Measurements from ENCODE around the gene PNLIPRP1.

PNLIPRP1 gene

DNA sequence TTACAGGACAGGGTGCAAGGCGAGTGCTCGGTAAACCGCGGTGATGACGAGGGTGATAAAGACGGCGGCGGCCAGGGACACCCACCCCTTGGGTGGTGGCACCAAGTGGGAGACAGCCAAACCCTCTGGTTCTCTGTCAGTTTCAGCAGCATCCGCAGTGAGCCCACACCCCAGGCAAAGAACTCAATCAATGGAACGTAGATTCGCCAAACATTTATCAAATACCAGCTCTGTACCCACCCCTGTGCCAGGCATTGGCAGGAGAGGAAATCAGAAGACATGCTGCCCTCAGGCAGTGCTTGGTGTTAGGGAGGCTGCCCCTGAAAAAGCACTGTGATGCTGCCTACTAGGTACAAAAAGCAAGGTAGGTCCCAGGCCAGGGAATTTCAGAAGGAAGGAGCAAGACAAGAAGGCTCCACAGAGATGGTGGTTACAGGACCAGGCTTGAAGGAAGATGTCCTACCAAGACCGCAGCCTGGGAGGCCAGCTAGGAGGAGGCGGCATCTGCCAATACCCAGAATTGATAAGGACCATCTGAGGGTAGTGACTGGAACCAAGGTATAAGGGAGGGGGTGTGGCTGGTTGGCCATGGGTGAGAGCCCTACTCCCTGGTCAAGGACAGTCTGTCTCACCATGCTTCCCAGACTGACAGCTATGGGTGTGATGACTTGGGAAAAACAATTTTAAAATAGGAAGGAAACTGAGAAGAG is 19.8 kb downstream of the PNLIPRP1 start:
- Histone ChIP-seq H3K4me1 (ENCODE audit: insufficient read depth, insufficient read length) (peaks cover 4% of the 10 kb centered on the region), H3K9me3 (ENCODE audit: insufficient read depth, low read length) (0 out of 2 replicates have a peak, but pooled peaks cover 4% of the 10 kb centered on the region), H3K4me3 (ENCODE audit: insufficient read length, low read depth) (no peak overlapping the region), H3K27me3 (ENCODE audit: insufficient read depth, insufficient read length) (peaks cover 16% of the 10 kb centered on the region), H3K9ac (ENCODE audit: insufficient read length, low read depth) (no peak overlapping the region), H3K36me3 (ENCODE audit: insufficient read depth, insufficient read length, low read length) (no peaks in the 10 kb centered on the region)
- TF ChIP-seq SUZ12 (IDR thresholded peaks at IDR 0.05; ENCODE audit: extremely low read depth, insufficient read depth, insufficient read length) (no peak), ZNF274 (IDR thresholded peaks at IDR 0.05; ENCODE audit: low read depth, low read length) (no peak), YY1 (IDR thresholded peaks at IDR 0.05; ENCODE audit: insufficient read depth, insufficient read length) (no peak)
- no peak for DNase-seq (ENCODE audit: low read depth, low spot score)

DNA sequence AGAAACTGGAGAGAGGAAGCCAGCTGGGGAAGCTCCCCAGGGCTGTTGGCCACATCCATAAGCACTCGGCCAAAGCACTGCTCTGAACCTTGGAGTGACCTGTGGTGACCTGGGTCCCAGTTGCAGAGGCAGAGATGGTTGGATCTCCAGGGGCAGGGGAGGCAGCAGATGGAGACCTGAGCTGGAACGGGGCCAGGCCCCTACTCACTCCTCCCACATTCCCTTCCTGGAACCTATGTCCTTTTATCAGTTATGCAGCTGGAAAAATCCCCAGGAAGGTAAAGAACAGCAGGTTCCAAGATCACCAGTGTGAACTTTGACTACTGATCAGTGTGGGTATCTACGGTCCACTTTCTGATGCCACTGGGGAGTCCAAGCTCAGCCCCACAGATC is 20.4 kb downstream of the PNLIPRP1 start:
- Histone ChIP-seq H3K36me3 (ENCODE audit: insufficient read depth, insufficient read length, low read length) (no peaks in the 10 kb centered on the region), H3K9me3 (ENCODE audit: insufficient read depth, low read length) (0 out of 2 replicates have a peak, but pooled peaks cover 4% of the 10 kb centered on the region), H3K4me1 (ENCODE audit: insufficient read depth, insufficient read length) (peaks cover 4% of the 10 kb centered on the region), H3K4me3 (ENCODE audit: insufficient read length, low read depth) (no peak overlapping the region), H3K9ac (ENCODE audit: insufficient read length, low read depth) (no peak overlapping the region), H3K27me3 (ENCODE audit: insufficient read depth, insufficient read length) (peaks cover 16% of the 10 kb centered on the region)
- TF ChIP-seq SUZ12 (IDR thresholded peaks at IDR 0.05; ENCODE audit: extremely low read depth, insufficient read depth, insufficient read length) (no peak), ZNF274 (IDR thresholded peaks at IDR 0.05; ENCODE audit: low read depth, low read length) (no peak), YY1 (IDR thresholded peaks at IDR 0.05; ENCODE audit: insufficient read depth, insufficient read length) (no peak)
- no peak for DNase-seq (ENCODE audit: low read depth, low spot score)

DNA sequence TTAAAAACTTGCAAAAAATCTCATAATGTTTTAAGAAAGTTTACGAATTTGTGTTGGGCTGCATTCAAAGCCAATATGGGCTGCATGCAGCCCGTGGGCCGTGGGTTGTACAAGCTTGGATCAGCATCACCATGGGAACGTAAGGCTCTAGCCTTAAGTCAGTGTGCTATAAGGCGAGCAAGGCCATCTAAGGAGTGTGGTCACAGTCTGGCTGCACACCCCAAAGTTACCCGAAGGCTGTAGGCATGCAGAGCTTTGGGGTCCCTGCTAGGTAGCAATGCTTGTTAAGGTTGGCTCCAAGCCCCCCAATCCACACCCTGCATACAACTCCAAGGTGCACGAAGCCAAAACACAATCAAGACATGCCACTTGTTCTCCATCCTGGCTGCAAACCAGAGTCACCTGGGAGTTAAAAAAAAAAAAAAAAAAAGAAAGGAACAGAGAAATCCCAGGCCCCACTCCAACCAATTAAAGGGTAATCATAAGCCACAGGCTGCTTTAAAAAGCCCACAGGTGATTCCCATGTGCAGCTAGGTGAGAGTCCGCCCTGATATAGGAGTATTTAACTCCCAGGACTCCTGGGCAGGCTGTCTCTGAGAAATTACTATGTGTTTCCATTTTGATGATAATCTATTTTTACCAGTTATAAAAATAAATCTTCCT is 21.5 kb downstream of the PNLIPRP1 start:
- Histone ChIP-seq H3K4me1 (ENCODE audit: insufficient read depth, insufficient read length) (peaks cover 4% of the 10 kb centered on the region), H3K36me3 (ENCODE audit: insufficient read depth, insufficient read length, low read length) (no peaks in the 10 kb centered on the region), H3K4me3 (ENCODE audit: insufficient read length, low read depth) (no peak overlapping the region), H3K27me3 (ENCODE audit: insufficient read depth, insufficient read length) (peaks cover 16% of the 10 kb centered on the region), H3K9ac (ENCODE audit: insufficient read length, low read depth) (no peak overlapping the region), H3K9me3 (ENCODE audit: insufficient read depth, low read length) (0 out of 2 replicates have a peak, but pooled peaks cover 4% of the 10 kb centered on the region)
- no peak for DNase-seq (ENCODE audit: low read depth, low spot score)
- no peak for TF ChIP-seq ZNF274 (IDR thresholded peaks at IDR 0.05; ENCODE audit: low read depth, low read length)
- TF ChIP-seq YY1 (IDR thresholded peaks at IDR 0.05; ENCODE audit: insufficient read depth, insufficient read length): no peak
- no peak for TF ChIP-seq SUZ12 (IDR thresholded peaks at IDR 0.05; ENCODE audit: extremely low read depth, insufficient read depth, insufficient read length)

DNA sequence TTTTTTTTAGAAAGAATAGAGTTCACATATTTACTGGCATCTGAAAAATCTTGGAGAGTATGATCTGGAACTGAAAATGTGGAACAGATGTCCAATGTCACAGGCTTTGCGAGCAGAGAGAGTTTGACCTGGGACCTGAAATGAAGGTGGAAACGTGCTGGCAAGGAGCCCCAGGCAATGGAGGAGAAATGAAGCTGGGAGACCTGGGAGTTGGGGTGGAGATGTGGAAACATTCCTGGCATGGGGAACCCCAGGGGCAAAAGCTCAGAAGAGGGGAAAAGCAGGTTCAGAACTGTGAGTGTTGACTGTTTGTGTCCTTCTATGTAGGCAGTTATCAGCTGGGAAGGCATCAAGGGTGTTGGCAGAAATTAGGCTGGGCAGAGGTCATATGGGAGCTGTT is 22.7 kb downstream of the PNLIPRP1 start:
- peaks cover 10% of the 10 kb centered on the region for H3K27me3 ChIP-seq (ENCODE audit: insufficient read depth, insufficient read length)

DNA sequence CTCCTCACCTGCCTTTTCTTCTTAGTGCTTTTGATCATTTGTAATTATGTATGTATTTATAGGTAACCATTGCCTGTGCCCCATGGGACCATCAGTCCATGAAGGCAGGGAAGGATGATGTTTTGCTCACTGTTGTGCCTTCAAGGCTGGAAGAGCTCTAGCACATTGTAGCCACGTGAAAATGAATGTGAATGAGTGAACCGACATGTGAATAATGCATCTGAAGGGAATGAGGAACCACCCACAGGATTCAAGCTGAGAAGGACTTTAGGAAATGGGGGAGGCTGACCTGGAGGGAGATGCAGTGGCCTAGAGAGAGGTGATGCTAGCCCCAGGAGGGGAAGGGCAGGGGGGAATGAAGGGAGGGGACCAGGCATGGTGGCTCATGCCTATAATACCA is 24.0 kb downstream of the PNLIPRP1 start:
- TF ChIP-seq YY1 (IDR thresholded peaks at IDR 0.05; ENCODE audit: insufficient read depth, insufficient read length) (no peak), ZNF274 (IDR thresholded peaks at IDR 0.05; ENCODE audit: low read depth, low read length) (no peak), SUZ12 (IDR thresholded peaks at IDR 0.05; ENCODE audit: extremely low read depth, insufficient read depth, insufficient read length) (no peak)
- DNase-seq (ENCODE audit: low read depth, low spot score): no peak
- H3K9me3 ChIP-seq (ENCODE audit: insufficient read depth, low read length): 0 out of 2 replicates have a peak, but pooled peaks cover 4% of the 10 kb centered on the region
- H3K4me1 ChIP-seq (ENCODE audit: insufficient read depth, insufficient read length): peaks cover 2% of the 10 kb centered on the region
- H3K27me3 ChIP-seq (ENCODE audit: insufficient read depth, insufficient read length): no peaks in the 10 kb centered on the region
- H3K36me3 ChIP-seq (ENCODE audit: insufficient read depth, insufficient read length, low read length): no peaks in the 10 kb centered on the region
- H3K4me3 ChIP-seq (ENCODE audit: insufficient read length, low read depth): no peak overlapping the region
- no peak overlapping the region for H3K9ac ChIP-seq (ENCODE audit: insufficient read length, low read depth)

More for the DNA sequence above, 22.7 kb downstream of the PNLIPRP1 start:
- DNase-seq (ENCODE audit: low read depth, low spot score): no peak
- peaks cover 2% of the 10 kb centered on the region for H3K4me1 ChIP-seq (ENCODE audit: insufficient read depth, insufficient read length)
- no peak overlapping the region for H3K4me3 ChIP-seq (ENCODE audit: insufficient read length, low read depth)
- H3K9ac ChIP-seq (ENCODE audit: insufficient read length, low read depth): no peak overlapping the region
- H3K36me3 ChIP-seq (ENCODE audit: insufficient read depth, insufficient read length, low read length): no peaks in the 10 kb centered on the region
- no peak for TF ChIP-seq ZNF274 (IDR thresholded peaks at IDR 0.05; ENCODE audit: low read depth, low read length)
- 0 out of 2 replicates have a peak, but pooled peaks cover 4% of the 10 kb centered on the region for H3K9me3 ChIP-seq (ENCODE audit: insufficient read depth, low read length)

DNA sequence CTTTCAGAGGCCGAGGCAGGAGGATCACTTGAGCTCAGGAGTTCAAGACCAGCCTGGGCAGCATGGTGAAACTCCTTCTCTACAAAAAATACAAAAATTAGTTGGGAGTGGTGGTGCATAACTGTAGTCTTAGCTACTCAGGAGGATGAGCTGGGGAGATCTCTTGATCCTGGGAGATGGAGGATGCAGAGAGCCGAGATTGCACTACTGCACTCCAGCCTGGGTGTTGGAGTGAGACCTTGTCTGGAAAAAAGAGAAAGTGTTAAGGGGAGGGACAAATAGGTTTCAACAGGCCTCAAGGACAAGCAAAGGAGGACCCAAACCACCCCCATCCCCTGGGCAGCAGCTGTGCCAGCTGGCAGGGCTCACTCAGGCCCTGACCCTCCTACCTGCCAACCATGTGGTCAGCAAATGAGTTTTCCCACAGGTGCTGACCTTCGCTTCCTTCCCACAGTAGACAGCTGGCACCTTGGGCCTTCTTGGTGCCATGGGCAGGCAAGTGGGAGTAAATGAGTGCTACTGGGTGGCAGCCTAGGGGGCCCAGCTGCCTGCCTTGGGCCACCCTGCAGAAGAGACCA is 24.5 kb downstream of the PNLIPRP1 start:
- TF ChIP-seq ZNF274 (IDR thresholded peaks at IDR 0.05; ENCODE audit: low read depth, low read length): no peak
- no peak for TF ChIP-seq SUZ12 (IDR thresholded peaks at IDR 0.05; ENCODE audit: extremely low read depth, insufficient read depth, insufficient read length)
- Histone ChIP-seq H3K9ac (ENCODE audit: insufficient read length, low read depth) (no peak overlapping the region), H3K4me3 (ENCODE audit: insufficient read length, low read depth) (no peak overlapping the region), H3K4me1 (ENCODE audit: insufficient read depth, insufficient read length) (peaks cover under 1% of the 10 kb centered on the region), H3K9me3 (ENCODE audit: insufficient read depth, low read length) (0 out of 2 replicates have a peak, but pooled peaks cover 3% of the 10 kb centered on the region), H3K27me3 (ENCODE audit: insufficient read depth, insufficient read length) (no peaks in the 10 kb centered on the region), H3K36me3 (ENCODE audit: insufficient read depth, insufficient read length, low read length) (no peaks in the 10 kb centered on the region)
- no peak for DNase-seq (ENCODE audit: low read depth, low spot score)

Data from NT2/D1 (cell line).